GM21390 (cell line): ENCODE results near the gene LAMP1.
"Not testable (repeated sequence)": the region's sequence is repeated elsewhere in the genome, so short reads cannot be mapped to it uniquely, and the experiment has no call there.

Experiments
- ATAC-seq: cut with Tn5 transposase; IDR thresholded peaks from one replicate; pipeline ENCODE4 v1.9.1; 2021; ENCODE audit not compliant: unreplicated experiment

The LAMP1 gene

GRCh38 chr13:113296823-113297369 lies at the start of gene LAMP1:
Gene LAMP1, plus strand, starts transcription at chr13:113297239. Its CDS starts 196 bp downstream, at chr13:113297435.
- ATAC-seq = peak; percentile 79

GRCh38 chr13:113252516-113253095 lies 44.4 kb upstream of the LAMP1 start:
- no peak for ATAC-seq

- not testable (repeated sequence) for ATAC-seq
Measured at GRCh38 chr13:113257908-113258307, 39.1 kb upstream of the LAMP1 start.

GRCh38 chr13:113258321-113259054 lies 38.6 kb upstream of the LAMP1 start:
- no peak for ATAC-seq

- no peak for ATAC-seq
Measured at GRCh38 chr13:113260996-113261395, 36.0 kb upstream of the LAMP1 start.

GRCh38 chr13:113263016-113263415 lies 34.0 kb upstream of the LAMP1 start:
- ATAC-seq = not testable (repeated sequence)

- ATAC-seq = no peak
Measured at GRCh38 chr13:113267642-113268405, 29.2 kb upstream of the LAMP1 start.

- no peak for ATAC-seq
Measured at GRCh38 chr13:113272031-113272430, 25.0 kb upstream of the LAMP1 start.

GRCh38 chr13:113272701-113273181 lies 24.3 kb upstream of the LAMP1 start:
- ATAC-seq = no peak

- ATAC-seq = no peak
Measured at GRCh38 chr13:113273321-113273720, 23.7 kb upstream of the LAMP1 start.

GRCh38 chr13:113273851-113274590 lies 23.0 kb upstream of the LAMP1 start:
- ATAC-seq = no peak

GRCh38 chr13:113274721-113275120 lies 22.3 kb upstream of the LAMP1 start:
- no peak for ATAC-seq

- no peak for ATAC-seq
Measured at GRCh38 chr13:113275387-113275786, 21.7 kb upstream of the LAMP1 start.

GRCh38 chr13:113280126-113280525 lies 16.9 kb upstream of the LAMP1 start:
- ATAC-seq = no peak

- ATAC-seq = no peak
Measured at GRCh38 chr13:113283904-113284303, 13.1 kb upstream of the LAMP1 start.

GRCh38 chr13:113288880-113289279 lies 8.2 kb upstream of the LAMP1 start:
- ATAC-seq = no peak

GRCh38 chr13:113291129-113291528 lies 5.9 kb upstream of the LAMP1 start:
- ATAC-seq = no peak

GRCh38 chr13:113292021-113292862 lies 4.8 kb upstream of the LAMP1 start:
- no peak for ATAC-seq

GRCh38 chr13:113293686-113294085 lies 3.4 kb upstream of the LAMP1 start:
- no peak for ATAC-seq

GRCh38 chr13:113295776-113296175 lies 1.3 kb upstream of the LAMP1 start:
- ATAC-seq = no peak
